Measurements from ENCODE around the gene GPX4. TPM values are rescaled to one million over a fixed set of nuclear protein-coding genes. Genes with fewer than 3 reads are reported as not detected.

The GPX4 gene
- total RNA-seq, 2 experiments from 2014 or later = 148 to 203 TPM

DNA sequence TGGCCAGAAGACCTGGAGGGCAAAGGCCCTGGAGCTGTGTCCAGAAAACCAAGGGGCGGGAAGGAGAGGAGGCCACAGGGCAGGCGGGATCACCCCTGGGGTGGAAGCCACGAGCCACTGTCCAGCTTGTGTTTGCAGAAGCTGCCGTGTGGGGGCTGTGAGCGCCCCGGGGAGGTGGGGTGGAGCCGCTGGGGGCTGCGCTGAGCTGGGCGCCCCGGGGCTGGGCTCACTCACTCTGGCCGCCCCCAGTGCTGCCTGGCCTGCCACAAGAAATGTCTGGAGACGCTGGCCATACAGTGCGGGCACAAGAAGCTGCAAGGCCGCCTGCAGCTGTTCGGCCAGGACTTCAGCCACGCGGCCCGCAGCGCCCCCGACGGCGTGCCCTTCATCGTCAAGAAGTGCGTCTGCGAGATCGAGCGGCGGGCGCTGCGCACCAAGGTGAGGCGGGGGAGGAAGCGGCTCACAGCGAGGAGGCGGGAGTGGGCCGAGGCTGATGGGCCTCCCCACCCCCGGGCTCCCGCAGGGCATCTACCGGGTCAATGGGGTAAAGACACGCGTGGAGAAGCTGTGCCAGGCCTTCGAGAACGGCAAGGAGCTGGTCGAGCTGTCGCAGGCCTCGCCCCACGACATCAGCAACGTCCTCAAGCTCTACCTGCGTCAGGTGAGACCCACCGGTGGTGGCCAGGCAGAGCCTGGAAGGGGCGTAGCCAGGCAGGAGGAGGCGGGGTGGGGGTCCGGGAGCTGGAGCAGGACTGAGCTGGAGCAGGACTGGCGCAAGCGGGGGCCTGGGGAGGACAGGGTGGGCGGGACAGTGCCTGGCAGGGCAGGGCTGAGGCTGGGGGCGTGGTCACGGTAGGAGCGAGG is 22.3 kb upstream of the GPX4 start:
- Histone ChIP-seq H2AFZ (ENCODE audit: low read length) (no peak overlapping the region), H3K4me2 (ENCODE audit: low read length) (no peak overlapping the region), H3K27ac (ENCODE audit: low read depth, low read length, poor library complexity, severe bottlenecking) (no peak overlapping the region), H3K9me3 (ENCODE audit: low read length) (no peaks in the 10 kb centered on the region), H3K36me3 (ENCODE audit: insufficient read depth, low read length) (peaks cover 82% of the 10 kb centered on the region), H3K79me2 (ENCODE audit: insufficient read depth, low read depth, low read length) (no peaks in the 10 kb centered on the region), H3K4me3 (ENCODE audit: low read depth, low read length, poor library complexity, severe bottlenecking) (no peak overlapping the region), H3K4me1 (ENCODE audit: insufficient read depth, low read length, poor library complexity, severe bottlenecking) (peaks cover 24% of the 10 kb centered on the region), H4K20me1 (ENCODE audit: insufficient read depth, low read length) (no peaks in the 10 kb centered on the region), H3K9me2 (ENCODE audit: insufficient read depth, low read length) (no peaks in the 10 kb centered on the region)
- no peak for DNase-seq (ENCODE audit: low spot score)
- intact Hi-C loops (cut with micrococcal nuclease; ENCODE audit: unreplicated experiment) = no loop called here
- no peak for TF ChIP-seq EZH2phosphoT487 (IDR thresholded peaks at IDR 0.05; ENCODE audit: borderline replicate concordance, low read depth, low read length)
- TF ChIP-seq, protein P1, sequence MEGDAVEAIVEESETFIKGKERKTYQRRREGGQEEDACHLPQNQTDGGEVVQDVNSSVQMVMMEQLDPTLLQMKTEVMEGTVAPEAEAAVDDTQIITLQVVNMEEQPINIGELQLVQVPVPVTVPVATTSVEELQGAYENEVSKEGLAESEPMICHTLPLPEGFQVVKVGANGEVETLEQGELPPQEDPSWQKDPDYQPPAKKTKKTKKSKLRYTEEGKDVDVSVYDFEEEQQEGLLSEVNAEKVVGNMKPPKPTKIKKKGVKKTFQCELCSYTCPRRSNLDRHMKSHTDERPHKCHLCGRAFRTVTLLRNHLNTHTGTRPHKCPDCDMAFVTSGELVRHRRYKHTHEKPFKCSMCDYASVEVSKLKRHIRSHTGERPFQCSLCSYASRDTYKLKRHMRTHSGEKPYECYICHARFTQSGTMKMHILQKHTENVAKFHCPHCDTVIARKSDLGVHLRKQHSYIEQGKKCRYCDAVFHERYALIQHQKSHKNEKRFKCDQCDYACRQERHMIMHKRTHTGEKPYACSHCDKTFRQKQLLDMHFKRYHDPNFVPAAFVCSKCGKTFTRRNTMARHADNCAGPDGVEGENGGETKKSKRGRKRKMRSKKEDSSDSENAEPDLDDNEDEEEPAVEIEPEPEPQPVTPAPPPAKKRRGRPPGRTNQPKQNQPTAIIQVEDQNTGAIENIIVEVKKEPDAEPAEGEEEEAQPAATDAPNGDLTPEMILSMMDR (conservative IDR thresholded peaks at IDR 0.05; ENCODE audit: low read length) = no peak
- no TSS peak for BruUV-seq (replicated peaks)
- CTCF ChIA-PET (ENCODE audit: unreplicated experiment) = no interaction called here
- POLR2A ChIA-PET = interaction anchor here (1.1 to 1.4 kb wide), 2 partner anchors 14 to 111 kb away, joined by 6 read pairs; partner anchors contain the start of gene ARHGAP45

DNA sequence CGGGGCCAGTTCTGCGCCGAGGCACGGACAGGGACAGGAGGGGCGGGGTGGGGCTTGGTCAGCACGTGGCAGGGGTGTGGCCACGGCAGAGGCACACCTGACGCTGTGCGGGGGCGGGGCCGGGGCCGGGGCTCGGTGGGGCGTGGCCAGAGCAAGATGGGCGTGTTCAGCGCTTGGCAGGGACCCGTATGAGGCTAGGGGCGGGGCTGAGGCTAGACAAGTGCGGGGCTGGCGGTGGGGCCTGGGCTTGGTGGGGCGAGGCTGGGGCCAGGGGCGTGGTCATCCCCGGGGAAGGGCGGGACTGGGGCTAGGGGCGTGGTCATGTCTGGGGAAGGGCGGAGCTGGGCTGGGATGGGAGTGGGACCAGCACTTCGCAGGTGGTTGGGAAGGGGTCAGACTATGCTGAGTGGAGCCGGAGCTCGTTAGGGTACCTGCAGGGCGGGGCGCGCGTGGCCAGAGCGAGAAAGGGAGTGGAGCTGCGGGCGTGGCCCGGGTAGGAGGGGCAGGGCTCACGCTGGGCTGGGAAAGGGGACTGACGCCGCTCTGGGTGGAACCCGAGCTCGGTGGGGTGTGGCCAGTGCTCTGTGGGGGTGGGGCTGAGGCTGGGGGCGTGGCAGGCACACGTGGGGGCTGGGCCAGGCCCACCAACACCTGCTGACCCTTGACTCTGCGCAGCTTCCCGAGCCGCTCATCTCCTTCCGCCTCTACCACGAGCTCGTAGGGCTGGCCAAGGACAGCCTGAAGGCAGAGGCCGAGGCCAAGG is 21.4 kb upstream of the GPX4 start:
- H3K9me2 ChIP-seq (ENCODE audit: insufficient read depth, low read length) = no peaks in the 10 kb centered on the region
- no peaks in the 10 kb centered on the region for H3K79me2 ChIP-seq (ENCODE audit: insufficient read depth, low read depth, low read length)
- no peaks in the 10 kb centered on the region for H4K20me1 ChIP-seq (ENCODE audit: insufficient read depth, low read length)
- peaks cover 21% of the 10 kb centered on the region for H3K4me1 ChIP-seq (ENCODE audit: insufficient read depth, low read length, poor library complexity, severe bottlenecking)
- H3K27ac ChIP-seq (ENCODE audit: low read depth, low read length, poor library complexity, severe bottlenecking) = no peak overlapping the region
- ChIA-PET POLR2A (interaction anchor here (0.9 to 1.4 kb wide), 3 partner anchors 15 to 110 kb away, joined by 3 to 6 read pairs (median 6); partner anchors contain the start of genes ARHGAP45 and CNN2), CTCF (ENCODE audit: unreplicated experiment) (no interaction called here)
- intact Hi-C loops (cut with micrococcal nuclease; ENCODE audit: unreplicated experiment) = no loop called here
- H3K4me2 ChIP-seq (ENCODE audit: low read length) = peak overlapping the region; percentile 40; the same call in 1 of the 2 replicates
- peaks cover 90% of the 10 kb centered on the region for H3K36me3 ChIP-seq (ENCODE audit: insufficient read depth, low read length)
- H2AFZ ChIP-seq (ENCODE audit: low read length) = no peak overlapping the region
- no TSS peak for BruUV-seq (replicated peaks)
- no peak overlapping the region for H3K4me3 ChIP-seq (ENCODE audit: low read depth, low read length, poor library complexity, severe bottlenecking)
- peak; percentile 95 for DNase-seq (ENCODE audit: low spot score)
- no peaks in the 10 kb centered on the region for H3K9me3 ChIP-seq (ENCODE audit: low read length)
- TF ChIP-seq, protein P1 (conservative IDR thresholded peaks at IDR 0.05; ENCODE audit: low read length) = no peak
- TF ChIP-seq EZH2phosphoT487 (IDR thresholded peaks at IDR 0.05; ENCODE audit: borderline replicate concordance, low read depth, low read length) = no peak

Data from OCI-LY7 (cell line).